ENCODE data around the gene YTHDF1.

Gene YTHDF1

GRCh38 chr20:63208346-63208909, 7.5 kb downstream of the YTHDF1 start:
- no peak for DNase-seq (ENCODE audit: low read depth in 3 of 3)

- DNase-seq (ENCODE audit: low read depth in 3 of 3) = no peak
Measured at GRCh38 chr20:63206878-63207277, 9.1 kb downstream of the YTHDF1 start.

- DNase-seq (ENCODE audit: low read depth in 3 of 3) = no peak
Measured at GRCh38 chr20:63205896-63206295, 10.0 kb downstream of the YTHDF1 start.

- DNase-seq (ENCODE audit: low read depth in 3 of 3) = no peak
Measured at GRCh38 chr20:63204362-63204761, 11.6 kb downstream of the YTHDF1 start.

- no peak for DNase-seq (ENCODE audit: low read depth in 3 of 3)
Measured at GRCh38 chr20:63202811-63203526, 13.0 kb downstream of the YTHDF1 start.

GRCh38 chr20:63202021-63202420, 13.9 kb downstream of the YTHDF1 start:
- DNase-seq (ENCODE audit: low read depth in 3 of 3) = no peak

GRCh38 chr20:63198606-63199005, 17.3 kb downstream of the YTHDF1 start:
- DNase-seq (ENCODE audit: low read depth in 3 of 3) = no peak

- no peak for DNase-seq (ENCODE audit: low read depth in 3 of 3)
Measured at GRCh38 chr20:63196768-63197470, 19.0 kb downstream of the YTHDF1 start.

- no peak for DNase-seq (ENCODE audit: low read depth in 3 of 3)
Measured at GRCh38 chr20:63194797-63195173, 21.1 kb downstream of the YTHDF1 start.

GRCh38 chr20:63194007-63194796, 21.7 kb downstream of the YTHDF1 start:
- no peak for DNase-seq (ENCODE audit: low read depth in 3 of 3)

- DNase-seq (ENCODE audit: low read depth in 3 of 3) = no peak
Measured at GRCh38 chr20:63192721-63193120, 23.2 kb downstream of the YTHDF1 start.

- no peak for DNase-seq (ENCODE audit: low read depth in 3 of 3)
Measured at GRCh38 chr20:63191400-63191799, 24.5 kb downstream of the YTHDF1 start.

- DNase-seq (ENCODE audit: low read depth in 3 of 3) = no peak
Measured at GRCh38 chr20:63190828-63191227, 25.1 kb downstream of the YTHDF1 start.

GRCh38 chr20:63189846-63190559, 25.9 kb downstream of the YTHDF1 start:
- no peak for DNase-seq (ENCODE audit: low read depth in 3 of 3)

- no peak for DNase-seq (ENCODE audit: low read depth in 3 of 3)
Measured at GRCh38 chr20:63189322-63189642, 26.6 kb downstream of the YTHDF1 start.

- DNase-seq (ENCODE audit: low read depth in 3 of 3) = no peak
Measured at GRCh38 chr20:63188641-63189321, 27.1 kb downstream of the YTHDF1 start.

GRCh38 chr20:63188159-63188442, 27.8 kb downstream of the YTHDF1 start:
- DNase-seq (ENCODE audit: low read depth in 3 of 3) = no peak

GRCh38 chr20:63187338-63188158, 28.4 kb downstream of the YTHDF1 start:
- DNase-seq (ENCODE audit: low read depth in 3 of 3) = no peak

- no peak for DNase-seq (ENCODE audit: low read depth in 3 of 3)
Measured at GRCh38 chr20:63186528-63187316, 29.2 kb downstream of the YTHDF1 start.

GRCh38 chr20:63186084-63186483, 29.8 kb downstream of the YTHDF1 start:
- no peak for DNase-seq (ENCODE audit: low read depth in 3 of 3)

All from stimulated activated CD4-positive, alpha-beta T cell treated with anti-CD3 and anti-CD28 coated beads, TNF-alpha, amount 100 ng/mL, for 48 hours (primary cell).